ELR (cell line): ENCODE measurements around the gene LPIN3.

ENCODE experiments used
- DNase-seq: peaks from one replicate; pipeline ENCODE4 v3.0.0-alpha.2; 2015; ENCODE audit warnings: low read depth

LPIN3 gene

DNA sequence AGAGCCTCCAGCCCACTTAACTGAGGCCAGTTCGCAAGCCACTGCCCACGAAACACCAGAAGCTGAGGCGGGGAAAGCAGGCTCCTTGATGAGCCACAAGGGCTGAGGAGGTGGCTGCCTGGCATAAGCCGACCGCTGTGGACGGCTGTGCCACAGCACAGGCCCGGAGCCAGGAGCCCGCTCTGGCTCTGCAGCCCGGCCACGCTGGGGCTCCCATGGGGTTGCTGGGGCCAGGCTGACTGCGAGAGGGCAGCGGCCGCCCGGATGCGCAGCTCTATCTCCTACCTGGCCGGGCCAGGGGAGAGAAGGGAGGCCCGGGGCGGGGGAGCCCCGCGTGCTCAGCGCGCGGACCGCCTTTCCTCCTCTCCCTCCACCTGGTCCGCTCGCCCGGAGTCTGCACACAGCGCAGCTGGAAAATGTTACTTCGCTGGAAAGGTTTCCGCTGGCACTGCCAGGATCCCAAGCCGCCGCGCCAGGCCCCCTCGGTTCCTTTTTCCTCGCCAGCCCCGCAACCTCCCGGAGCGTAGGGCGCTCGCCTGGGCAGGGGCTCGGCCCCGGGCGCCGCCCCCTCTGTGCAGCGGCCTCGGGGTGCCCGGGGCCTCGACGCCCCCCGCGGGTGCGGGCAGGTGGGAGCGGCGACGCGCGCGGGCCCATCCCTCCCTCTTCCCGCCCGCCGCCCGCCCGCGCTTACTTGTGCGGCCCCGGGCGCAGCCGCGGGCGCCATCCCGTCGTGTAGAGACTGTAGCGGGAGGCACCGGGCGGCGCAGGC, 25.3 kb downstream of the LPIN3 start:
- no peak for DNase-seq

DNA sequence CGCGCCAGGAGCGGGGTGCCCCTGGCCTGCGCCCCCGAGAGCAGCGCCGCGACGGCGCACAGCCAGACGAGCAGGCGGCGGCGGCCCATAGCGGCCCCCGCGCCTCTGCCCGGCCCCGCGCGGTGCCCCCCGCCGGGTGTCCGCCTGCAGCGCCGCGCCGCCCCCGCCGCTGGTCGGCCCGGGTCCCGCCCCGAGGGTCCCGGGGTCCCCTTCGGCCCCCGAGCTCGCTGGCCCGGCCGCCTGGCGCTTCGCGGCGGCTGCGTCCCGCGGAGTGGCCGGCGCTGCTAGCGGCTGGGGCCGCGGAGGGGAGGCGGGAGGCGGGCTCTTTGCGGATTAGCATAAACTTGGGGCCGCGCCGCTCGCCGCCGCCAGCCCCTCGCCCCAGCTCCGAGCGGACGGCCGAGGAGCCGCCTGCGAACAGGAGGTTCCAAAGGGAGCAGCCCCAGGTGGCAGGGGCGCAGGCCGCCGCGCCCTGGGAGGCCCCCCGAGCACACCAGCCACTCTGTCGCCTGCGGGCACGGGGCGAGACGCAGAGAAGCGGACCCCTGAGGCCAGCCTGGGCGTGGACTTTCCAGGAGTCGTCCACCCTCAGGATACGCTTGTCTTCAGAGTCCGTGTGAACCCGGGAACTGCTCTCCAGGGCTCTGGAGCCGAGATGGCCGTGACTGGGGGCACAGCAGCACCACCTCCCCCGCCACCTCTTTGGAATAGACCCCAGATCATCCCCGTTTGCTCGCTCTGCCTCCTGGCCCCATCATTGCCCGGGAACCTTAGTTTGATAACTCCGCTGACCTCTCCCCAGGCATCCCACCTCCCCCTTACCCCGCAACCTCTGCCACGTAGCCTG, 26.1 kb downstream of the LPIN3 start, which contains the start of gene EMILIN3:
Gene EMILIN3 (minus strand): TSS at position 273 of the 847 bp plus-strand sequence. CDS start 184 bp downstream, at position 89.
- no peak for DNase-seq

DNA sequence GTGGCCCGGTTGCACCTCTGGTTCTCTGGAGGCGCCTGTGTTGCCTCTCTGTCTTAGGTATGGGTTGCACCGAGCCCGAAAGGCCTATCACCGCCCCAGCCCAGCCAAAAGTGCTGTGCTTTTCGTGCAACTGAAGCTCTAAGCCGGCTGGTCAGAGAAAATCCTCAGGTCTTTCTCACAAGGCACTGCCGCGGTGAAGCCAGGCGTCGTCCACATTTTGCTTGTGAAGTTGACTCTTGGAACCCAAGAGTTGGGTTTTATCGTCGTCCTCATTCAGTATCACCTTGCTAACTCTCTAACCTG, 26.7 kb downstream of the LPIN3 start:
- DNase-seq, result no peak

DNA sequence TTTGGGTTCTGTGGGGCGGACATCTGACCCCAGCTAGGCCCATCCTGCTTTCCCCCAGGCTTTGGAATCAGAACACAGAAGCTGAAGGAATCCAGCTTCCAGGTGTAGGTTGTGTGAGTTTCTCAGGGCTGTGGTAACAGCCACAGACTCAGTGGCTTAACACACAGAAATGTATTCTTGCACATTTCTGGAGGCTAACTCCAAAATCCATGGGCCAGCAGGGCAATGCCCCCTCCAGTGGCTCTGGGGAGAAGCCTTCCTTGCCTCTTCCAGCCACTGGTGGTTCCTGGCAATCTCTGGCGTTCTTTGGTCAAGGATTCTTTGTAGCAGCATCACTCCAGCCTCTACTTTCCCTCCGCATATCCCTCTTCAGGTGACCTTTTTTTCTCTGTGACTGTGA, 27.3 kb downstream of the LPIN3 start:
- no peak for DNase-seq

DNA sequence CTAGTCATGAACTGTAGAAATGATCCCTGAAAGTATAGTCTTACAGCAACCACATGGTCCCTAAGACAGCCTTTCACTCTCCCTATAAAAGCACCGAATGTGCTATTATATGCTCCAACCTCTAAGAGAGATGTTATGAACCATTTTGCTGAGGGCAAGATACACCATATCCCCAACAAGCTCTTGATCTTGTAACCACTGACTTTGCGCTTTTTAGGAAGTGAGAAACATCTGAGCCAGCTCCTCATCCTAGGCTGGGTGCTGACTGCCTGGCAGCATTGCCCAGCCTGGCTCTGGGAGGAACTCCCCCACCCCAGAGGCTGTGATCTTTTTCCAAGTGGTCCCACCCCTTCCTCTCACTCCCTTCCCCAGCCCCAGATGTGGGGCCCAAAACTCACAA, 29.1 kb downstream of the LPIN3 start:
- DNase-seq, result no peak

DNA sequence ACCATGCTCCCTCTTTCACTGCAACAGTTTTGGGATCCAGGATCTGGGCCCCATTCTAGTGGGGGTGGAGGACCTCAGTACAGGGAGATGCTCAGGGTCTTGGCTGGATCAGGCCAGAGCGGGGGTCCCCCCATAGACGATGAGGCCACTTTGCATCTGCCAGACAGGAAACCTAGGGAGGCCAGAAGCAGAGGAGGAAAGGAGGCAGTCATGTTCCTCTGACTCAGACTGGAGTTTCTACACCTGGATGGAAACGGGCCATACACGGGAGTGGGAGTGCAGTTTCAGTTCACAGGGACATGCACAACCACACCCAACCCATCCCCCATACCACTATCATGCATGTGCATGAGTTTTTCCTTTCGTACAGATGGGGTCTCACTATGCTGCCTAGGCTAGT, 29.6 kb downstream of the LPIN3 start:
- no peak for DNase-seq

DNA sequence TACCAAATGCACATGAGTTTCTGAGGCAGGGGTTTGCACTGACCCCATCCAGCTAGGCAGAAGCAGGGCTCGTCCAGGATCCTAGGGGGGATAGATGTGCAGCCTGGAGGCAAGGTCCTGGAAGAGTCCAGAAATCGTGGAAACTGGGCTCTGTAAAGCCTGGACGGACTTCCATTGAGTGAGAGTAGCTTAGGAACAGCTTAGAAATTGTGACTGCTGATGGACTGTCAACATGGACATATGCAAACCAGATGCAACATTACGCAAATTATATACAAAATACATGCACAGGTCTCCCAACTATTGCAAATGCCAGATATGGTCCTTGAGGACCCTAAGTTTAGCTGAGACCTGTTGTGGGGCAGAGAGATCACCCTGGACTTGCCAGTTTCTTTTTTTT, 30.8 kb downstream of the LPIN3 start:
- no peak for DNase-seq

DNA sequence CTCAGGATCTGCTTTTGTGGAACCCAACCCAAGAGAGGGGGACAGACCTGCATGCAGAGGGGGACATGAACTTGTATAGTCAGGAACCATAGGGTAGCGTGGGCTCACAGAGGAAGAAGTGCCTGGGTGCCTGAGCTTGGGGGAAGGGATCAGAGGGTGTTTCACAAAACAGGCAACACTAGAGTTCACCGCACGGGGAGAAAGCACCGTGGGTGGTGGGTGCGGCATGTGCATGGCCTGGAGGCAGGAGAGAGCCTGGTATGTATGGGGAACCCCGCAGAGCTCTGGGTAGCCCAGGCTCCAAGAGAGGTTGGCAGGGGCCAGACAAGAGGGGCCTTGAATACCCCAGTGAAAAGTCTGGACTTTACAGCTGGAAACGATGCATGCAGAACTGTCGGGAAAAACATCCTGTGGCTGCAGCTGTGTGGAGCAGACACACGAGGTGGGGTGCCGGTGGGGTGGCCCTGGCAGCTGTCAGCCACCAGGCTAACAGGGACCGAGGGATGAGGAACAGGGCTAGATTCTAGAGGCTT, 32.7 kb downstream of the LPIN3 start:
- no peak for DNase-seq

DNA sequence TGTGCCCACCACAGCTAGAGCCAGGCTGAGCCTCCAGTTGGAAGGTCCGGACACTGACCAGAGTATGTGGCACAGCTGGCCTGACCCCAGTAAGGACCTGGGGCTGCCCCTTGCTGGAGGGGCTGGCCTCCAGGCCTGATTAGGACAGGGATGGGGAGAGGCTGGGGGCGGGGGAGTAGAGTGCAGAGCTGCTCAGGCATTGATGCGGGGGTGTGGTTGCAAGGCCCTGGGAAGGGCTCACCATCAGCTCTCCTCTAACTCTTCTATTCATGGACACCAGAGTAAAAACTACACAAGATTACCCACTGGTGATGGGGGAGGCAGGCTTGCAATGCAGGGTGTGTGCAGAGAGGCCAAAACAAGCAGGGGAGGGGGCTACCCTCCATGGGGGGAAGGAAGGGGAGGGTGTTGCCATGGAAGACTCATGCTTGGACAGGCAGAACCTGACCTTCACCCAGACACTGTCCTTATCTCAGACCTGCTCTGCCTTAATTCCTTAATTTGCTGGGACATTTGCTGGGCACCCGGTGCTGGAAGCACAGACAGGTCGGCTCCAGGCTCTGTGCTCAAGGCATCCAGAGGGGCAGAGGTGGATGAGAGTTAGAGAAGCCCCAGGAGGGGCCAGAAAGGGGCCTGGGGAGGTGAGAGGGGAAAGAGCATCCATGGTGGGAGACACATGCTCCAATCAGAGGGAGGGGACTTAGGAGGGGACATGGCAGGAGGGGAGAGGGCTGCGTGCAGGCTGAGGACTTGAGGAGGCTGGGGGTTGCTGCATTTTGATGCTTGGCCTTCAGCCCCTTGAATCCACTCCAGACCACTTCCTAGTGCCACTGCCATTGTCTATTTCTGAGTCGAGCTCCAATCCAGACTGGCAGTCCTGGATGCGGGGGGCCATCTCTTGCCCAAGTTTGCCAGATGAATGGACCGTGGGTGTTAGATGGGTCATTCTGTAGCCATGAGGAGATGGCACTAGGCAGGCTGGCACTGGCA, 33.6 kb downstream of the LPIN3 start:
- no peak for DNase-seq

DNA sequence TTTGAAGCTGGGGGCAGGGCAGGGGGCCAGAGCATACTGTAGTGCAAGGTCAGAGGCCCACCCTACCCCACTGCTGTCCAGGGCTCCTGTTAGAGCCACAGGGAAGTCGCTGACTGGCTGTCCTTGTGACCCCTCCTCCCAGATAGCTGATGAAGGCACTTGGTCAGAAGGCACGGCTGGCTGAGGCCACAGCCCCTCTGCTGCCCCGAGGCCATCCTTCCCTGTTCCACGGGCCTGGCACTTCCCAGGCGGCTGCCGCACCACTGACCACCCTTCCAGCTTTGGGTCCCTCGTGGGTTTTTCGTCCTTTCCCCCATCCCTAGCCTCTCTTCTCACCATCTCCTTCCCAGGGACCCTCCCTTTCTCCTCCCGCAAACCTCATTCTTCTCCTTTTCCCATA, 35.2 kb downstream of the LPIN3 start:
- DNase-seq, result no peak

DNA sequence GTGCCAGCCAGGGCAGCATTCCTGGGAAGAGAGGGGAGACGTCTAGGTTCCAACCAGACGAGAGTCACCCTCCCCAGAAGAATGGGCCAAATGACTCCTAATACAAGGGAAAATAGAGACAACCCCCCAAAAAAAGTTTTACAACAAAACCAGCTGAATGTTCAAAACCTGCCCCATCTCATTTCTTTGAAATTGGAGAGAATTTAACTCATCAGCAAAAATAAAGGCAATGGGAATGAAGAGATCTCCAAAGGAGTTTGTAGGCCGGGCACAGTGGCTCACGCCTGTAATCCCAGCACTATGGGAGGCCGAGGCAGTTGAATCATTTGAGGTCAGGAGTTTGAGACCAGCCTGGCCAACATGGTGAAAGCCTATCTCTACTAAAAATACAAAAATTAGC, 35.7 kb downstream of the LPIN3 start:
- DNase-seq, result no peak

DNA sequence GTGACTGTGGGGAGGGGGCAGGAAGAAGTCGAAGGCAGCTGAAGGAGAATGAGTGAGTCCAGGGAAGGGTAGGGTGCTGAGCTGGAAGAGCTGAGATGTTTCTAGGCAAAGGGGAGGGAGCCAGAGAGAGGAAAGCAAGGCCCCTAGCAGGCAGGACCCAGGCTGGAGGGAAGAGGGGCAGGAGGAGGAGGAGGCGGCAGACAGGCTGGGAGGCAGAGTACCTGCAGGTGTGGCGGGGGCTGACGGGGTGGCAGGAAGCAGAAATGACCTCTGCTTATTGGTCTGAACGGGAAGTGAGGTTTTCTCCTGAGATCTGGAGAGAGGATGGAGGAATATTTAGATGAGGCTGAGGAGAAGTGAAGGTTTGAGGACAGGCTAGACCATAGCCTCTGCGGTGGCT, 36.7 kb downstream of the LPIN3 start:
- no peak for DNase-seq

DNA sequence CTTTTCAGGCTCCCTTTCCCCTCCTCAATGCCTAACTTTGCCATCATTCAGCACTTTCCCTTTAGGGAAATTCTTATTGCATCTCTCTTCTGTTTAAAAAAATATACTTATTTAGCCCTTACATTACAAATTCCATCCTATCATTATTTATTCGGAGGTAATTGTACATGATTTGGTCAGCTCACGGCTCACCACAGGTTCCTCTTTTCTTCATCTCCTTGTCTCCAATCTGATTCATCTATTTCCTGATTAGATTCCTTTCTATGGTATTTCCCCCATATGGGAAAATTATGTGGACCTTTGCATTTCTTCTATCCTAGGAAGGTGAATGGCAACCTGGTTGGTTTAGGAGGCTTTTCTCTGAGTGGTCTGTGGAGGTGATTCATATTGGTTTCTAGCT, 38.9 kb downstream of the LPIN3 start:
- DNase-seq, result no peak

DNA sequence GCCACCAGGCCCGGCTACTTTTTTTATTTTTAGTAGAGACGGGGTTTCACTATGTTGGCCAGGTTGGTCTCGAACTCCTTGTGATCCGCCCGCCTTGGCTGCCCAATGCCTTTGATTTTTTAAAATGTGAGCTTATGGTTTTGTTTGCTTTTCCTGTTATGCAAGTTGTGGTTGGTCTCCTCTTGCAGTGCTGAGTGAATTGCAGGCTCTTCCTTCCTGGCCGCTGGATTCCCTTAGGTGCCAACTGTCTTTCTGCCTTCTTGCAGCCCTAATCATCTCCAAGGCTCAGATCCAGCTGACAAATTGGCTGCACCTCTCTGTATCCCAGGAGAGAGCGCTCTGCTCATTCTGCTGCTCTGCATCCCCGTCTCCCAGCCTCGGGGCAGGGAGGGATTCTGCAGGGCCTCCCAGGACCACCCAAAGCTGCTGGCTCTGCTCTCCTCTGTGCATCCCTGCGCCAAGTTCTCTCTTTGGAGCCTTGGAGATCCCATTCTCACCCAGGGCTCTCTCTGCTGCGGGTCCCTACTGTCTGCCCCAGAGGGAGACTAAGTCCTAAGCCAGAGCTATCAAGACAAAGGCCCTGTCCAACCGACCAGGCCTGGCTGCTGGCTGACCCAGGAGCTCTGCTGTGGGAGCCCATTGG, 40.1 kb downstream of the LPIN3 start:
- DNase-seq, result no peak

DNA sequence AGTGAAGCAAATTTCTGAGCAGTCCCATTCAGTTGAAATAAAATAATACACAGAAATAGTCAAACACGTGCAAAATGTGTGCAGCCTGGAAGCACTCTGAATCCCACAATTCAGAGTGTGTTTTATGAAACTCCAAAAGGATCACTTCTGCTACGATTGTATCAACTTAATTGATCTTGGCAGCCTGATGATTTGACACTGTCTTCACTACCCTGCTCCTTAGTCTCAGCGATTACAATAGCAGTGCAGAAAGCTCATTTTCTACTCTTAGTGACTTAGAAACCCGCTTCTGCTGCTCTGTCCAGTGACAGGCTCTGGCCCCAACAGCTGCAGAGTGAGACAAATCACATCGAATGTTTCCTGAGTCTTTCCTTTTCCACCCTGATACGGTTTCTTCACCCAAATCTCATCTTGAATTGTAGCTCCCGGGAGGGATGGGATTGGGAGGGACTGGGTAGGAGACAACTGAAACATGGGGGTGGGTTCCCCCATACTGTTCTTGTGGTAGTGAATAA, 42.2 kb downstream of the LPIN3 start:
- DNase-seq, result no peak

DNA sequence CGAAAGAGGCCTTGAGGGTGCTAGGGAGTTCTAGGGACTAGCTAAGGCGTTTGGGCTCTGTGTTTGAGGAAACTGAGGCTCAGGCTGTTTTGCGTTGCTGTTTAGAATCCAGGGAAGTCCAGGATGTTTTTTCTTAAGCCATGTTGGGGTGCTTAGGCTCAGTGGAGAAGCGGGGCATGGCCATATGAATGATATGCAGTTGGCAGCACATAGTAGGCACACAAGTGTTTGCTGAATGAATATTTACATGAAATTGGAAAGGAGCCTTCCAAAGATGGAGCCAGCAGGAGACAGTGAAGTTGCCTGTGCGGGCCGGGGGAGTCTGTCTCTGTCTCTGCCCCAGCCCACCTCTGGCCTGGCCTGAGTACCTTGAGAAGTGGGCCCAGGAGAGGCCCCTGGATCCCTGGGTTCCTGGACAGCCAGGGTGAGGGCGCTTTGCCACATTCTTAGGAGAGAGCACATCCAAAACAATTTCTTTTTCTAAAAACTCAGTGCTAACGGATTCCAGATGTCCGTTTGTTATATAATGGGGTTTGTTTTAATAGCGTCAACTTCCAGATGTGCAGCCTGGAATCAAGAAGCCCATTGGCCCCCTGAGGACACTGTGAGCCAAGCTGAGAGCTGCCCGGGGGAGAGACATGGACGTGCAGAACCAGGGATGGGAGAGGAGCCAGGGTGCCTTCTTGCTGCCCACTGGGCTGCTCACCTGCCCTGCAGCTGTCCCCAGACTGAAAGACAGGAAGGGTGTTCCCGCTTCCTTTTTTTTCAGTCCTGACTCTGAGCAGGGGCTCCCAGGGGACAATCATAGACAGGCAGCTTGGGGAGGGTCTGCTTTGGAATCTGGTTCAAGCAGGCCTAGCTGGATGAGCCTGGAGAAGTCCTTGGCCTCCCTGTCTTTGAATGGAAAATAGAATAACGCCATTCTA, 46.1 kb downstream of the LPIN3 start:
- DNase-seq, result no peak

DNA sequence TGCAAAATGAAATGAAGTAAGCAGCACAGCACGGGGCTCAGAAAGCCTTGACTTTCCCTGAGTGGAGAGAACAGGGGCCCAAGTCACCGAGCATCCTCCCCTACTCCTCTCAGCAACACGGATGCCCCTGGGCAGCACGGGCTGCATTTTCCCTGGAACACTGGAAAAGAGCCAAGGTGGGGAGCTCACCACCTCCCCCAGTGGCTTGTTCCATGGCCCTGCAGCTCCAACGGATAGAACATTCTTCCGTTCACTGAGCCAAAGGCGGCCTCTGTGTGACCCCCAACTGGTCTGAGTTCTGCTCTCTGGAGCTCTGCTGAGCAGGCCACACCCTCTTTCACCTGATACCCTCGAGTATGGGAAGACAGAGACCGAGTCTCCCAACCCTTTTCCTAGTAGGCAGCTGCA, 46.8 kb downstream of the LPIN3 start:
- peak; percentile 33 for DNase-seq

DNA sequence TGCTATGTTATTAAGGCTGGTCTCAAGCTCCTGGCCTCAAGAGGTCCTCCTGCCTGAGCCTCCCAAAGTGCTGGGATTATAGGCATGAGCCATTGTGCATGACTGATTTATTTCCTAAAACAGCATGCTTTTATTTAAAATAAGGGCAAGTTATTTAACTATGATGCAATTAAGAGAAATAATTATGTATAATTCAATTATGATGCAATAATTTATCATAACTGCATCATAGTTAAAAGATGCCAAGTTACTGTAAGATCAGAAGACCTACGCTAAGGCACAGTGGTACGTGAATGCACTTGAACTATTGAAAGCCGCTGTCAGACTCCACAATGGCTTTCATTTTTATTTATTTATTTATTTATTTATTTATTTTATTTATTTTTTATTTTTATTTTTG, 50.3 kb downstream of the LPIN3 start:
- DNase-seq, result no peak

DNA sequence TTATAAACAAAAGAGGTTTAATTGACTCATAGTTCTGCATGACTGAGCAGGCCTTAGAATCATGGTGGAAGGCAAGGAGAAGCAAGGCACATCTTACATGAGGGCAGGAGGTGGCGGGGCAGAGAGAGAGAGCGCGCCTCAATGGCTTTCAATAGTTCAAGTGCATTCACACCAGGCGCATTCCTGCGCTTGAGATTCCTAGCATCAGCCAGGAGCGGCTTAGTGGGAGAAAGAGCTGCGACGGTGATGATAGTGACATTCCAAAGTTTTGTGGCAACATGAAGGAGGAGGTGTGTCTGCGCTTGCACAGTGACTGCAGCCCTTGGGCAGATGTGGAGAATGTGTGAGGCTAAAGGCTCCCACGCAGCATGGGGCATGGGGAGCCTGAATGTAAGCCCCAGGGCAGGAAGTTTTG, 51.0 kb downstream of the LPIN3 start:
- DNase-seq, result peak; percentile 66

DNA sequence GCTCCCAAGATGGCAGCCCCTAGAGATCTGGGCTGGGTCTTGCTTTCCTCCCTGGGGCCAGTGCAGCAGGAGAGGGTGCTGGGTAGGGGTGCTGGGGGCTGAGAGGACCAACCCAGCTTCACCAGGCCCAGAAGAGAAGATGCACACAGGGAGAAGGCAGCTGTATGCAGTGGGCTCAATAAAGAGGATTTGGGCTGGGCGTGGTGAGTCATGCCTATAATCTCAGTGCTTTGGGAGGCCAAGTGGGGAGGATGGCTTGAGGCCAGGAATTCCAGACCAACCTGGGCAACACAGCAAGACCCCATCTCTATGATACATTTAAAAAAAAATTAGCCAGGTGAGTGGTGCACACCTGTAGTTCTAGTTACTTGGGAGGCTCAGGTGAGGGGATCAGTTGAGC, 51.7 kb downstream of the LPIN3 start:
- DNase-seq, result peak; percentile 16
